ENCODE data around the gene GPR149. TPM values are rescaled to one million over a fixed set of nuclear protein-coding genes. Genes with fewer than 3 reads are reported as not detected.

GPR149 gene
- total RNA-seq, 4 donors from 2014 or later = not detected

DNA sequence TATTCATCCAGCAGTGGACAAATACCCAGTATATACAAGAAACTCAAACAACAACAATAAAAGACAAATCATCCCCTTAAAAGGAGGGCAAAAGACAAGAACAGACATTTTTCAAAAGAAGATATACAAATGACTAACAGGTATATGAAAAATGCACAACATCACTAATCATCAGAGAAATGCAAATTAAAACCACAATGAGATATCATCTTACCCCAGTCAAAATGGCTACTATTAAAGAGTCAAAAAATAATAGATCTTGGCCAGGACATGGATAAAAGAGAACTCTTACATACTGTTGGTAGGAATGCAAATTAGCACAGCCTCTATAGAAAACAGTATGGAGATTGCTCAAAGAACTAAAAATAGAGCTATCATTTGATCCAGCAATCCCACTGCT lies 122.6 kb downstream of the GPR149 start:
- H3K36me3 ChIP-seq = peaks cover 4 to 60% of the 10 kb centered on the region in 2 donors
- TF ChIP-seq, protein P1, sequence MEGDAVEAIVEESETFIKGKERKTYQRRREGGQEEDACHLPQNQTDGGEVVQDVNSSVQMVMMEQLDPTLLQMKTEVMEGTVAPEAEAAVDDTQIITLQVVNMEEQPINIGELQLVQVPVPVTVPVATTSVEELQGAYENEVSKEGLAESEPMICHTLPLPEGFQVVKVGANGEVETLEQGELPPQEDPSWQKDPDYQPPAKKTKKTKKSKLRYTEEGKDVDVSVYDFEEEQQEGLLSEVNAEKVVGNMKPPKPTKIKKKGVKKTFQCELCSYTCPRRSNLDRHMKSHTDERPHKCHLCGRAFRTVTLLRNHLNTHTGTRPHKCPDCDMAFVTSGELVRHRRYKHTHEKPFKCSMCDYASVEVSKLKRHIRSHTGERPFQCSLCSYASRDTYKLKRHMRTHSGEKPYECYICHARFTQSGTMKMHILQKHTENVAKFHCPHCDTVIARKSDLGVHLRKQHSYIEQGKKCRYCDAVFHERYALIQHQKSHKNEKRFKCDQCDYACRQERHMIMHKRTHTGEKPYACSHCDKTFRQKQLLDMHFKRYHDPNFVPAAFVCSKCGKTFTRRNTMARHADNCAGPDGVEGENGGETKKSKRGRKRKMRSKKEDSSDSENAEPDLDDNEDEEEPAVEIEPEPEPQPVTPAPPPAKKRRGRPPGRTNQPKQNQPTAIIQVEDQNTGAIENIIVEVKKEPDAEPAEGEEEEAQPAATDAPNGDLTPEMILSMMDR (IDR thresholded peaks at IDR 0.05 in 4 of 5, conservative IDR thresholded peaks at IDR 0.05 in 1 of 5) = no peak
- TF ChIP-seq POLR2A (IDR thresholded peaks at IDR 0.05) = no peak
- no peaks in the 10 kb centered on the region for H3K9me3 ChIP-seq
- in situ Hi-C loops (cut with MboI; ENCODE audit: low sequenced_read_pairs in 4 of 4) = no loop called here
- H3K4me3 ChIP-seq = no peak overlapping the region
- no peaks in the 10 kb centered on the region for H3K27me3 ChIP-seq
- ATAC-seq = no peak
- H3K27ac ChIP-seq = no peak overlapping the region
- intact Hi-C loops (cut with DNase I; ENCODE audit: low total_unique reads) = no loop called here
- peaks cover 0 to 3% of the 10 kb centered on the region in 2 donors for H3K4me1 ChIP-seq
- DNase-seq = no peak

DNA sequence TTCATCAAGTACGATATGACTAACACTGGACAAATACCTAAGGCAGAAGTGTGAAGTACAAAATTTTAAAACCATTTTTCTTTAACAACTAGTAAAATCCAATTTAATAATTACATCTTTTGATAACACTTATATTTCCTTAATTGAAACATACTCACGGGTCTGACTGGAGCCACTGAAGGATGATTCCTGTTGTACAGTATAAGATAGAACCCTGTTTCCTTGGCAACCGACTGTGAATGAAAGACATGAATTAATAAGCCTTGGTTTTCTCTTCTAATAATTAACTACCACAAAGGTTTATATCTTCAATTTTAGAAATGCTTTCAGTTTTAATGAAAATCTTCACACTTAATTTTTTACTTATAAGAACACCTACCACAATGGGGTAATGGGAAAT lies 125.1 kb downstream of the GPR149 start:
- peaks cover 7 to 80% of the 10 kb centered on the region in 2 donors for H3K36me3 ChIP-seq
- TF ChIP-seq, protein P1 (IDR thresholded peaks at IDR 0.05 in 4 of 5, conservative IDR thresholded peaks at IDR 0.05 in 1 of 5) = no peak
- TF ChIP-seq POLR2A (IDR thresholded peaks at IDR 0.05) = no peak
- DNase-seq (no peak), ATAC-seq (no peak)
- no peak overlapping the region for H3K4me3 ChIP-seq
- H3K9me3 ChIP-seq = no peaks in the 10 kb centered on the region
- H3K27me3 ChIP-seq = no peaks in the 10 kb centered on the region
- no peaks in the 10 kb centered on the region for H3K4me1 ChIP-seq
- intact Hi-C loops (cut with DNase I; ENCODE audit: low total_unique reads) = no loop called here
- in situ Hi-C loops (cut with MboI; ENCODE audit: low sequenced_read_pairs in 4 of 4) = no loop called here
- no peak overlapping the region for H3K27ac ChIP-seq

DNA sequence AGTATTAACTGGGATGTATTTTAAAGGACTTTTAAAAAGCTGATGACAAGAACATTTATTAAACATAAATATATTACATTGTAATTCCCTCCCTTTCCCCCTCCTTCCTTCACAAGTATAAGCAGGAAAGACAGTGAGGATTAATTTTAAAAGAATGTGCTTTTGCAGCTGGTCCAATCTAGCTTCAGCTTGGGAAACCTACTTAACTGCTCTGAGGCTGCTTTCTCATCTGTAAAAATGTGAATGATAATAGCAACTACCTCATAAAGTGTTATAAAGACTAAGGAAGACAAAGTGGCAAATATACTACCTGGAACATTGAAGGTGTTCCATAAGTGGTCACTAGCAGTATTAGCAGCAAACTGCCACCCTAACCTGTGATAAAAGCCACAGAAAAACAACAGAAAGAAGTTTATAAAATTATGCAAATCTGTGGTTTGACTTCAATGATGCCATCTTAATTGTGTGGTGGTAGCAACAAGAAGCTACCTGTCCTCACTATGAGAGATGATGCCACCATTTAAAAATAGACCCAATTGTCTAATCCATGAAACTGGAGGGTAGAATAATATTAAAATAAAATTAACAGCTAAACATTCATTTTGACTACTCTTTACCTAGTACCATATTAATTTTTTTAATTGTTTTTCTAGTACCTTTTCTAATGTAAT lies 125.7 kb downstream of the GPR149 start:
- Histone ChIP-seq H3K27ac (no peak overlapping the region), H3K27me3 (no peaks in the 10 kb centered on the region), H3K9me3 (no peaks in the 10 kb centered on the region), H3K4me1 (no peaks in the 10 kb centered on the region), H3K4me3 (no peak overlapping the region), H3K36me3 (peaks cover 7 to 80% of the 10 kb centered on the region in 2 donors)
- ATAC-seq = no peak
- TF ChIP-seq, protein P1 (IDR thresholded peaks at IDR 0.05 in 4 of 5, conservative IDR thresholded peaks at IDR 0.05 in 1 of 5) = no peak
- TF ChIP-seq POLR2A (IDR thresholded peaks at IDR 0.05) = no peak
- in situ Hi-C loops (cut with MboI; ENCODE audit: low sequenced_read_pairs in 4 of 4) = no loop called here
- DNase-seq = no peak
- intact Hi-C loops (cut with DNase I; ENCODE audit: low total_unique reads) = no loop called here

DNA sequence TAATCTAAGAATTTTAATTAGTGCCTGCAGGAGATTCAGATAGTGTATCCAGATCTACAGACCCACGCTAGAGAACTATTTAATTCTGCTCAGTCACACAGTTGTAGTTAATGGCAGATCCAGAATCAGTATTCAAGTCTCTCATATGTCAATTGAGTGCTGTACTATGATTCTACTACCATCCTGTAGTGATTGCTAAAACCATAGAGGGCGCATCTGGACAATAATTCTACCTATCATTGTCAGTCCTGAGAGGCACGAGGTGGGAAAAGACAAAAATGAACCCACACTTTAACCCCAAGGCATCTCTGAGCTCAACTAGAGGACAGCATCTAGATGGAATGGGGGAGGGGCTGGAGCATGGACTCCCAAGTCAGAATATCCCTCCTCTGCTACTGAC lies 128.4 kb downstream of the GPR149 start:
- no peak overlapping the region for H3K27ac ChIP-seq
- DNase-seq = no peak
- no peak for TF ChIP-seq POLR2A (IDR thresholded peaks at IDR 0.05)
- TF ChIP-seq, protein P1 (IDR thresholded peaks at IDR 0.05 in 4 of 5, conservative IDR thresholded peaks at IDR 0.05 in 1 of 5) = no peak

DNA sequence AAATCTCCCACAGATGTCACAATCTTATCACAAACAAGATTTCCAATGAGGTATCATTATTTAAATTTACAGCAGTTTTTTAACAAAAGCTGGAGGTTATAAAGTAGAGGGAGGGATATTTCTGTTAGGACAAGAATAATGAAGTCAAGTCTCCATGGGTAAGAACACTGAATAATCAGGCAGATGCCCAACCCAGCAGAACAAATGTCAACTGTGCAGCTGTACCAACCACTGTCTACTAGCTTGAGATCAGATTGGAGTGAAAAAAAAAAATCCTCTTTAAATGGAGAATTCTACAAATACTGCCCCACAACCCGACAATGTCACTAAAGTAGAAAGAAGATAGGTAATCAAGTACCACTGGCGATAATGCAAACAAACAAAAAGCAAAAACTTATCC lies 136.0 kb downstream of the GPR149 start:
- ATAC-seq (no peak), DNase-seq (no peak)
- Histone ChIP-seq H3K4me1 (no peaks in the 10 kb centered on the region), H3K27ac (no peak overlapping the region), H3K9me3 (no peaks in the 10 kb centered on the region), H3K27me3 (no peaks in the 10 kb centered on the region), H3K4me3 (no peak overlapping the region), H3K36me3 (peaks cover 4 to 80% of the 10 kb centered on the region in 2 donors)
- in situ Hi-C loops (cut with MboI; ENCODE audit: low sequenced_read_pairs in 4 of 4) = no loop called here
- TF ChIP-seq POLR2A (IDR thresholded peaks at IDR 0.05) = no peak
- TF ChIP-seq, protein P1 (IDR thresholded peaks at IDR 0.05 in 4 of 5, conservative IDR thresholded peaks at IDR 0.05 in 1 of 5) = no peak
- intact Hi-C loops (cut with DNase I; ENCODE audit: low total_unique reads) = no loop called here

More for the DNA sequence above, 128.4 kb downstream of the GPR149 start:
- intact Hi-C loops (cut with DNase I; ENCODE audit: low total_unique reads) (no loop called here), in situ Hi-C loops (cut with MboI; ENCODE audit: low sequenced_read_pairs in 4 of 4) (no loop called here)
- H3K9me3 ChIP-seq = no peaks in the 10 kb centered on the region
- ATAC-seq = no peak
- H3K36me3 ChIP-seq = peaks cover 11 to 91% of the 10 kb centered on the region in 2 donors
- no peaks in the 10 kb centered on the region for H3K27me3 ChIP-seq
- H3K4me3 ChIP-seq = no peak overlapping the region
- no peaks in the 10 kb centered on the region for H3K4me1 ChIP-seq
